ENCODE measurements around the gene COLEC12. TPM values are rescaled to one million over a fixed set of nuclear protein-coding genes. Genes with fewer than 3 reads are reported as not detected.

Gene COLEC12
- total and polyA plus RNA-seq, 2 experiments from 2014 or later = 23.2 to 28.3 TPM

DNA sequence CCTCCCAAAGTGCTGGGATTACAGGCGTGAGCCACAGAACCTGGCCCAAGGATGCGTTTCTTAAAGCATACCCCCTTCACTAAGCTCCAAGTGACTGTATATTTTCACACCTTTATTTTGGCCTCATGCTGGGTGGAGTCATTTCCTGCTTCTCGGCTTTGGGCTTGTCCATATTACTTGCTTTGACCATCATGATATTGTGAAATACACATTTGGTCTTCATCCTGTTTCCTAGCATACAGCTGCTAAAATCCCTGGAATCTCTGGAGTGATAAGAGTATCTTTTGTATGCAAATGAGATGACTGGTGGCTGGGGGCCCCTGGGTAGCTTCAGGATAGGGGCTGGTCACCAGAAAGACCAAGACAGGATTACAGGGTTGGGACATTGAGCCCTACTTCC lies 17.6 kb upstream of the COLEC12 start:
- Histone ChIP-seq H3K79me2 (no peaks in the 10 kb centered on the region), H2AFZ (no peak overlapping the region), H3K27me3 (no peaks in the 10 kb centered on the region), H3K4me3 (no peak overlapping the region), H3K4me1 (ENCODE audit: insufficient read depth) (no peaks in the 10 kb centered on the region), H4K20me1 (ENCODE audit: insufficient read depth, poor library complexity, severe bottlenecking) (no peaks in the 10 kb centered on the region), H3K4me2 (no peak overlapping the region), H3K9me3 (ENCODE audit: low read depth) (no peaks in the 10 kb centered on the region), H3K27ac (no peak overlapping the region), H3K9me2 (replicated peaks; ENCODE audit: insufficient read depth) (no peaks in the 10 kb centered on the region), H3K36me3 (replicated peaks; ENCODE audit: insufficient read depth, low read depth) (no peaks in the 10 kb centered on the region)
- TF ChIP-seq EZH2phosphoT487 (IDR thresholded peaks at IDR 0.05; ENCODE audit: low read depth, severe bottlenecking, unreplicated experiment) = no peak
- DNase-seq (ENCODE audit: low spot score) = no peak
- WGBS (ENCODE audit: low lambda C conversion rate, missing lambda C conversion rate) = 81% methylated on average over 3 of the region's 3 CpGs

GRCh38 chr18:515838-516237 lies 15.3 kb upstream of the COLEC12 start:
- Histone ChIP-seq H3K27me3 (no peaks in the 10 kb centered on the region), H3K4me2 (no peak overlapping the region), H3K9me2 (replicated peaks; ENCODE audit: insufficient read depth) (no peaks in the 10 kb centered on the region), H3K4me3 (no peak overlapping the region), H4K20me1 (ENCODE audit: insufficient read depth, poor library complexity, severe bottlenecking) (no peaks in the 10 kb centered on the region), H3K9me3 (ENCODE audit: low read depth) (no peaks in the 10 kb centered on the region), H3K4me1 (ENCODE audit: insufficient read depth) (no peaks in the 10 kb centered on the region), H3K79me2 (no peaks in the 10 kb centered on the region), H2AFZ (no peak overlapping the region), H3K36me3 (replicated peaks; ENCODE audit: insufficient read depth, low read depth) (no peaks in the 10 kb centered on the region), H3K27ac (no peak overlapping the region)
- WGBS (ENCODE audit: low lambda C conversion rate, missing lambda C conversion rate) = 42% methylated on average over 4 of the region's 4 CpGs
- no peak for DNase-seq (ENCODE audit: low spot score)
- TF ChIP-seq EZH2 (IDR thresholded peaks at IDR 0.05; ENCODE audit: borderline replicate concordance) (no peak), CTCF (IDR thresholded peaks at IDR 0.05; ENCODE audit: poor library complexity) (no peak), EZH2phosphoT487 (IDR thresholded peaks at IDR 0.05; ENCODE audit: low read depth, severe bottlenecking, unreplicated experiment) (no peak)

- no peaks in the 10 kb centered on the region for H3K9me3 ChIP-seq (ENCODE audit: low read depth)
- no peak for DNase-seq (ENCODE audit: low spot score)
- 95% methylated on average over 29 of the region's 44 CpGs for WGBS (ENCODE audit: low lambda C conversion rate, missing lambda C conversion rate)
- H3K36me3 ChIP-seq (replicated peaks; ENCODE audit: insufficient read depth, low read depth) = no peaks in the 10 kb centered on the region
- no peak overlapping the region for H2AFZ ChIP-seq
- H3K4me3 ChIP-seq = no peak overlapping the region
- TF ChIP-seq EZH2phosphoT487 (IDR thresholded peaks at IDR 0.05; ENCODE audit: low read depth, severe bottlenecking, unreplicated experiment) (no peak), EZH2 (IDR thresholded peaks at IDR 0.05; ENCODE audit: borderline replicate concordance) (no peak), CTCF (IDR thresholded peaks at IDR 0.05; ENCODE audit: poor library complexity) (no peak)
- H3K9me2 ChIP-seq (replicated peaks; ENCODE audit: insufficient read depth) = no peaks in the 10 kb centered on the region
- no peak overlapping the region for H3K4me2 ChIP-seq
- H3K27me3 ChIP-seq = no peaks in the 10 kb centered on the region
- no peaks in the 10 kb centered on the region for H3K4me1 ChIP-seq (ENCODE audit: insufficient read depth)
- H3K27ac ChIP-seq = no peak overlapping the region
- H4K20me1 ChIP-seq (ENCODE audit: insufficient read depth, poor library complexity, severe bottlenecking) = no peaks in the 10 kb centered on the region
- no peaks in the 10 kb centered on the region for H3K79me2 ChIP-seq
Observed at GRCh38 chr18:515156-515815, 14.8 kb upstream of the COLEC12 start.

- DNase-seq (ENCODE audit: low spot score) = no peak
- TF ChIP-seq EZH2 (IDR thresholded peaks at IDR 0.05; ENCODE audit: borderline replicate concordance) (no peak), CTCF (IDR thresholded peaks at IDR 0.05; ENCODE audit: poor library complexity) (no peak), EZH2phosphoT487 (IDR thresholded peaks at IDR 0.05; ENCODE audit: low read depth, severe bottlenecking, unreplicated experiment) (no peak)
- Histone ChIP-seq H3K4me2 (no peak overlapping the region), H3K36me3 (replicated peaks; ENCODE audit: insufficient read depth, low read depth) (no peaks in the 10 kb centered on the region), H3K79me2 (no peaks in the 10 kb centered on the region), H2AFZ (no peak overlapping the region), H3K27me3 (no peaks in the 10 kb centered on the region), H4K20me1 (ENCODE audit: insufficient read depth, poor library complexity, severe bottlenecking) (no peaks in the 10 kb centered on the region), H3K9me3 (ENCODE audit: low read depth) (no peaks in the 10 kb centered on the region), H3K27ac (no peak overlapping the region), H3K4me1 (ENCODE audit: insufficient read depth) (no peaks in the 10 kb centered on the region), H3K4me3 (no peak overlapping the region), H3K9me2 (replicated peaks; ENCODE audit: insufficient read depth) (no peaks in the 10 kb centered on the region)
- 96% methylated on average over 30 of the region's 36 CpGs for WGBS (ENCODE audit: low lambda C conversion rate, missing lambda C conversion rate)
Observed at GRCh38 chr18:513826-514530, 13.5 kb upstream of the COLEC12 start.
